Omental fat pad (tissue), 4 donors: ENCODE measurements around the gene HNRNPC. TPM values are rescaled to one million over a fixed set of nuclear protein-coding genes. Genes with fewer than 3 reads are reported as not detected.

ENCODE experiments used
- ATAC-seq: fragments of 150-250 bp; one replicate; pipeline ENCODE4 v1.9.1; 2016; ENCODE audit warnings: mild to moderate bottlenecking, moderate library complexity; ENCODE audit not compliant: low FRiP score
- DNase-seq: peaks from one replicate; pipeline ENCODE4 v3.0.0-alpha.2; 2019; ENCODE audit warnings: low spot score
- CTCF ChIP-seq, 3 donors: fragments of 450-650 bp; IDR thresholded peaks; one replicate each; pipeline ENCODE4 v1.5.1; 2016 to 2017; ENCODE audit warnings: antibody characterized with exemption in 3 of 3, mild to moderate bottlenecking in 3 of 3, moderate library complexity in 2 of 3
- total RNA-seq, 4 donors: library from RNA; depleted of rRNA; stranded (reverse); fragments of >200 nt; gene quantifications; one replicate each; pipeline ENCODE4 v1.1.0, GENCODE V29; 2016

HNRNPC gene
- total RNA-seq, 4 donors from 2014 or later, result 361 to 619 (median 454) TPM

DNA sequence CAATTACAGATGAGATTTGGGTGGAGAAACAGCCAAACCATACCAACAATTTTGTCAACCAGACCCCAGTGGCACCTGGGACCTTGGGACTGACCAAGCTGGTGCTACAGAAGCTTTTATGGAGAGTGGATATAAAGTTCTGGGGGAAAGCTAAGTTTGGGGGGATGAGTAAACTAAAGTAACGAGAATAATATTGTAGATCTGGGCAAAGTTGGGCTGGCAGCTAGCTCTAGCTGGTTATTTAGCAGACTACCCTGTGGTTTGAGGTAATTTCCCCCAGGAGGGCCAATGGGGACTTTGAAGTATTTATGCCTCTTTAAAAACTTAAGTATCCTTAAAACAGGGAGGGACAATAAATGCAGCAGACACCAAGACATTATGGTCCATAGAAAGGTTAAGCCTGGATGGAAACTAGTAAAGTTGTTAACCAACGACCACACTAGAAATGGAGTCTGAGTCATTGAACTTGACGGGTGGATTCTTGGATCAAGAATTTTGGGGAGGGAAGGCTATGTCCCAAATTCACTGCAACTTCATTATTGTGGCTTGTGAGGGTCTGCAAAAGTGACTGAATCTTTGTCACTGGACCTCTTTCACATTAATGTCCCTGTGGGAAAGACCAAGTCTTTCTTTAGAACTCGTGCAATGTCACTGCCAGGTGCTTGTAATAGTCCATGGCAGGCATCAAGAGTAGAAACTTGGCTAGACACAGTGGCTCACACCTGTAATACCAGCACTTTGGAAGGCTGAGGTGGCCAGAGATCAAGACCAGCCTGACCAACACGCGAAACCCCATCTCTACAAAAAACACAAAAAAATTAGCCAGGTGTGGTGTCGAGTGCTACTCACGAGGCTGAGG, 64.8 kb downstream of the HNRNPC start:
- TF ChIP-seq CTCF (IDR thresholded peaks at IDR 0.05), result no peak
- ATAC-seq, result no peak
- DNase-seq, result no peak

- no peak for ATAC-seq
- DNase-seq, result no peak
- TF ChIP-seq CTCF (IDR thresholded peaks at IDR 0.05), result no peak
These were observed 65.6 kb downstream of the HNRNPC start for GRCh38 chr14:21203470-21204166.

DNA sequence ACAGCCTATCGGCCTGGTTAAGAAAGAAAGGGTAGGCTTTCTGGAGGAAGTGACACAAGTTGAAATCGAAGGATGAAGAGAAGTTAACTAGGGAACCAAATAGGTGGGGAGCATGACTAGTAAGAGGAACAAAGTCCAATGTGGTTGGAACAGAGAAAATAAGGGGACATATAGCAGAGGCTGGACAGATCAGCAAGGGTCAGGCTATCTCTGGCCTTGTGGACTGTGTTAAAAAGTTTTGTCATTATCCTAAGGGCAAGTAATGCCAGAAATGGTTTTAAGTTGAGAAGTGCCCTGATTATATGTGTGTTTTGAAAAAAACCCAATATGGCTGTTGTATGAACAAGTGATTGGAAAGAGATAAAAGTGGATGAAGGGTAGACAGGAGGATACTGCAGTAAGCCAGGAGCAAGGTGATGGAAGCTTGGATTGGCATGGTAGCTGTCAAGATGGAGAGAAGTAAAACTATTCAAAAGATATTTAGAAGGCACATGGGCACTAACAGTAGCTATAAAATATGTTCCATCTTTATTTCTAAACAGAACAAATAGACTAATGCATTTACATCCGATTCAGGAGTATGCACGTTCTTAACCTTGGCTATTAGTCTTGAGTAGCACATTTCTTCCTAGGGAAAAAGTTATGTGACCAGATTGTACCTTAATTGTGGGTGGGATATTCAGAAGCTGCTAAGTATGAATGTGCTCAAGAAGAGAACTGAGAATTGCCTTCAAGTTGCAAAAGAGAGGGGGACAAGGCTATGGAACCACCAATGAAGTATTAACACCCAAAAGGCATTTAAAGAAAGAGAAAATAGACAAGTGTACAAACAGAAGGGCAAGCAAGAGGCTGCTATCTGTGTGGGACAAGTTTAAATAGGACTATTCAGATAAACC, 66.5 kb downstream of the HNRNPC start:
- no peak for DNase-seq
- no peak for TF ChIP-seq CTCF (IDR thresholded peaks at IDR 0.05)
- ATAC-seq, result no peak

GRCh38 chr14:21201732-21202462, 67.3 kb downstream of the HNRNPC start:
- DNase-seq, result no peak
- no peak for TF ChIP-seq CTCF (IDR thresholded peaks at IDR 0.05)
- ATAC-seq, result no peak

- DNase-seq, result no peak
- ATAC-seq, result no peak
- TF ChIP-seq CTCF (IDR thresholded peaks at IDR 0.05), result no peak
These were observed 68.3 kb downstream of the HNRNPC start for GRCh38 chr14:21200752-21201461.
